GM12874 (cell line): ENCODE measurements around the gene DNAJC5G.

Source experiments
- CTCF ChIP-seq: IDR thresholded peaks from 2 replicates; pipeline ENCODE4 v1.5.1; 2011; ENCODE audit warnings: low read depth, mild to moderate bottlenecking, control low read depth, low read length, moderate library complexity; ENCODE audit not compliant: insufficient read depth

DNAJC5G gene

GRCh38 chr2:27237341-27237945, 37.8 kb upstream of the DNAJC5G start:
- TF ChIP-seq CTCF: no peak

GRCh38 chr2:27238976-27239375, 36.3 kb upstream of the DNAJC5G start:
- no peak for TF ChIP-seq CTCF

- no peak for TF ChIP-seq CTCF
Observed at GRCh38 chr2:27240406-27240805, 34.8 kb upstream of the DNAJC5G start.

- no peak for TF ChIP-seq CTCF
Observed at GRCh38 chr2:27241761-27242613, 33.2 kb upstream of the DNAJC5G start.

GRCh38 chr2:27242614-27242951, 32.6 kb upstream of the DNAJC5G start:
- TF ChIP-seq CTCF: no peak

- no peak for TF ChIP-seq CTCF
Observed at GRCh38 chr2:27243391-27244130, 31.7 kb upstream of the DNAJC5G start.

GRCh38 chr2:27245116-27245515, 30.1 kb upstream of the DNAJC5G start:
- no peak for TF ChIP-seq CTCF
